DOHH2 (cell line): ENCODE results near the gene RAPGEF1.
A peak's percentile ranks its signal among the peaks of the same experiment; 100 is the strongest.
"Not testable (repeated sequence)": the region's sequence is repeated elsewhere in the genome, so short reads cannot be mapped to it uniquely, and the experiment has no call there.

Experiments used
- H3F3A ChIP-seq: fragments of 200-600 bp; sonication (generic), shearing (Covaris generic); 2 replicates; pipeline ENCODE4 v1.6.0; 2016; ENCODE audit warnings: antibody characterized with exemption, mild to moderate bottlenecking; ENCODE audit not compliant: control insufficient read depth, insufficient read depth
- H3K27ac ChIP-seq: fragments of 200-600 bp; sonication (generic); 2 replicates; pipeline ENCODE4 v1.5.1; 2014; ENCODE audit warnings: low read depth, mild to moderate bottlenecking, low read length, moderate library complexity
- H3K27me3 ChIP-seq: fragments of 200-600 bp; sonication (generic); 2 replicates; pipeline ENCODE4 v1.6.1; 2014; ENCODE audit warnings: mild to moderate bottlenecking, low read length, mixed read lengths; ENCODE audit not compliant: control insufficient read depth
- H3K36me3 ChIP-seq: fragments of 200-600 bp; sonication (generic); 2 replicates; pipeline ENCODE4 v1.6.1; 2014; ENCODE audit warnings: mild to moderate bottlenecking, low read length, moderate library complexity, mixed read lengths; ENCODE audit not compliant: control insufficient read depth
- H3K4me1 ChIP-seq: fragments of 200-600 bp; sonication (generic); 2 replicates; pipeline ENCODE4 v1.6.1; 2014; ENCODE audit warnings: mild to moderate bottlenecking, low read length, mixed read lengths; ENCODE audit not compliant: control insufficient read depth
- H3K4me2 ChIP-seq: fragments of 200-600 bp; sonication (generic); 2 replicates; pipeline ENCODE4 v1.6.0; 2014; ENCODE audit warnings: mild to moderate bottlenecking, low read length, moderate library complexity
- H3K4me3 ChIP-seq: fragments of 200-600 bp; sonication (generic); 2 replicates; pipeline ENCODE4 v1.5.1; 2014; ENCODE audit warnings: mild to moderate bottlenecking, low read length, mixed read lengths
- H3K79me2 ChIP-seq: fragments of 200-600 bp; sonication (generic); 2 replicates; pipeline ENCODE4 v1.6.1; 2014; ENCODE audit warnings: mild to moderate bottlenecking, low read length, mixed read lengths; ENCODE audit not compliant: control insufficient read depth
- H3K9me2 ChIP-seq: fragments of 200-600 bp; sonication (generic); replicated peaks from 2 replicates; pipeline ENCODE4 v1.6.1; 2014; ENCODE audit warnings: mild to moderate bottlenecking, low read length, mixed read lengths; ENCODE audit not compliant: control insufficient read depth
- H3K9me3 ChIP-seq: fragments of 200-600 bp; sonication (generic); 2 replicates; pipeline ENCODE4 v1.6.1; 2014; ENCODE audit warnings: antibody characterized with exemption, low read length, mixed read lengths; ENCODE audit not compliant: control insufficient read depth, insufficient read depth
- H4K20me1 ChIP-seq: fragments of 200-600 bp; sonication (generic); 2 replicates; pipeline ENCODE4 v1.6.0; 2014; ENCODE audit warnings: low read depth, mild to moderate bottlenecking, antibody characterized with exemption, low read length, moderate library complexity; ENCODE audit not compliant: control insufficient read depth, insufficient read depth
- EZH2phosphoT487 ChIP-seq: fragments of 200-600 bp; sonication (generic); IDR thresholded peaks from 2 replicates; pipeline ENCODE4 v1.6.1; 2017; ENCODE audit warnings: borderline replicate concordance, mild to moderate bottlenecking, antibody characterized with exemption, low read length, moderate library complexity, mixed read lengths
- TF ChIP-seq, protein P1 (sequence below): fragments of 200-600 bp; sonication (generic); IDR thresholded peaks from one replicate; pipeline ENCODE4 v1.5.1; 2014; ENCODE audit warnings: antibody characterized with exemption, mild to moderate bottlenecking, low read depth, low read length; ENCODE audit not compliant: poor library complexity, severe bottlenecking

The RAPGEF1 gene

GRCh38 chr9:131690462-131690861 lies 49.4 kb downstream of the RAPGEF1 start:
- no peak for TF ChIP-seq EZH2phosphoT487
- TF ChIP-seq, protein P1, sequence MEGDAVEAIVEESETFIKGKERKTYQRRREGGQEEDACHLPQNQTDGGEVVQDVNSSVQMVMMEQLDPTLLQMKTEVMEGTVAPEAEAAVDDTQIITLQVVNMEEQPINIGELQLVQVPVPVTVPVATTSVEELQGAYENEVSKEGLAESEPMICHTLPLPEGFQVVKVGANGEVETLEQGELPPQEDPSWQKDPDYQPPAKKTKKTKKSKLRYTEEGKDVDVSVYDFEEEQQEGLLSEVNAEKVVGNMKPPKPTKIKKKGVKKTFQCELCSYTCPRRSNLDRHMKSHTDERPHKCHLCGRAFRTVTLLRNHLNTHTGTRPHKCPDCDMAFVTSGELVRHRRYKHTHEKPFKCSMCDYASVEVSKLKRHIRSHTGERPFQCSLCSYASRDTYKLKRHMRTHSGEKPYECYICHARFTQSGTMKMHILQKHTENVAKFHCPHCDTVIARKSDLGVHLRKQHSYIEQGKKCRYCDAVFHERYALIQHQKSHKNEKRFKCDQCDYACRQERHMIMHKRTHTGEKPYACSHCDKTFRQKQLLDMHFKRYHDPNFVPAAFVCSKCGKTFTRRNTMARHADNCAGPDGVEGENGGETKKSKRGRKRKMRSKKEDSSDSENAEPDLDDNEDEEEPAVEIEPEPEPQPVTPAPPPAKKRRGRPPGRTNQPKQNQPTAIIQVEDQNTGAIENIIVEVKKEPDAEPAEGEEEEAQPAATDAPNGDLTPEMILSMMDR = no peak
- H3F3A ChIP-seq = no peaks in the 10 kb centered on the region
- H3K4me2 ChIP-seq = no peak overlapping the region
- H3K9me2 ChIP-seq = no peaks in the 10 kb centered on the region
- H3K9me3 ChIP-seq = no peaks in the 10 kb centered on the region
- no peaks in the 10 kb centered on the region for H3K27me3 ChIP-seq
- H3K27ac ChIP-seq = no peak overlapping the region
- H3K4me1 ChIP-seq = peaks cover 80% of the 10 kb centered on the region
- H3K4me3 ChIP-seq = no peak overlapping the region
- H4K20me1 ChIP-seq = peaks cover 14% of the 10 kb centered on the region
- H3K79me2 ChIP-seq = peaks cover 96% of the 10 kb centered on the region
- H3K36me3 ChIP-seq = peaks cover 14% of the 10 kb centered on the region; the same call in 1 of the 2 replicates

- TF ChIP-seq, protein P1 = no peak
- no peak for TF ChIP-seq EZH2phosphoT487
- Histone ChIP-seq H3K9me3 (no peaks in the 10 kb centered on the region), H3F3A (no peaks in the 10 kb centered on the region), H3K36me3 (peaks cover 14% of the 10 kb centered on the region; the same call in 1 of the 2 replicates), H3K4me2 (no peak overlapping the region), H3K79me2 (peaks cover 97% of the 10 kb centered on the region), H3K27me3 (no peaks in the 10 kb centered on the region), H4K20me1 (peaks cover 14% of the 10 kb centered on the region), H3K4me3 (no peak overlapping the region), H3K27ac (no peak overlapping the region), H3K9me2 (no peaks in the 10 kb centered on the region), H3K4me1 (peaks cover 70% of the 10 kb centered on the region)
Measured at GRCh38 chr9:131688377-131688776, 51.5 kb downstream of the RAPGEF1 start.

GRCh38 chr9:131685753-131686706 lies 53.8 kb downstream of the RAPGEF1 start:
- Histone ChIP-seq H3K27me3 (no peaks in the 10 kb centered on the region), H4K20me1 (no peaks in the 10 kb centered on the region; the same call in 1 of the 2 replicates), H3K9me3 (no peaks in the 10 kb centered on the region), H3K79me2 (peaks cover 96% of the 10 kb centered on the region), H3K36me3 (peaks cover 8% of the 10 kb centered on the region; the same call in 1 of the 2 replicates), H3K9me2 (no peaks in the 10 kb centered on the region), H3K27ac (peak overlapping the region; percentile 62), H3K4me3 (peak overlapping the region; percentile 56), H3F3A (no peaks in the 10 kb centered on the region), H3K4me1 (peaks cover 53% of the 10 kb centered on the region), H3K4me2 (peak overlapping the region; percentile 89)
- TF ChIP-seq EZH2phosphoT487 = no peak
- TF ChIP-seq, protein P1 = no peak

GRCh38 chr9:131683094-131683493 lies 56.8 kb downstream of the RAPGEF1 start:
- not testable (repeated sequence) for H3K4me2 ChIP-seq

More at GRCh38 chr9:131683094-131683493, 56.8 kb downstream of the RAPGEF1 start:
- H4K20me1 ChIP-seq, H3K4me3 ChIP-seq, H3K27ac ChIP-seq, H3K9me2 ChIP-seq, H3K9me3 ChIP-seq, H3K27me3 ChIP-seq: not testable (repeated sequence)
- peaks cover 96% of the 10 kb centered on the region for H3K79me2 ChIP-seq
- peaks cover 10% of the 10 kb centered on the region for H3F3A ChIP-seq
- H3K4me1 ChIP-seq = peaks cover 67% of the 10 kb centered on the region
- H3K36me3 ChIP-seq = peaks cover 16% of the 10 kb centered on the region
